Measurements from ENCODE around the gene FAM50A. TPM values are rescaled to one million over a fixed set of nuclear protein-coding genes. Genes with fewer than 3 reads are reported as not detected.
"Not testable (repeated sequence)": the region's sequence is repeated elsewhere in the genome, so short reads cannot be mapped to it uniquely, and the experiment has no call there.

FAM50A gene, protein sequence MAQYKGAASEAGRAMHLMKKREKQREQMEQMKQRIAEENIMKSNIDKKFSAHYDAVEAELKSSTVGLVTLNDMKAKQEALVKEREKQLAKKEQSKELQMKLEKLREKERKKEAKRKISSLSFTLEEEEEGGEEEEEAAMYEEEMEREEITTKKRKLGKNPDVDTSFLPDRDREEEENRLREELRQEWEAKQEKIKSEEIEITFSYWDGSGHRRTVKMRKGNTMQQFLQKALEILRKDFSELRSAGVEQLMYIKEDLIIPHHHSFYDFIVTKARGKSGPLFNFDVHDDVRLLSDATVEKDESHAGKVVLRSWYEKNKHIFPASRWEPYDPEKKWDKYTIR
- 43.9 and 60.2 TPM in 2 replicates for total RNA-seq

- DNase-seq (ENCODE audit: low read depth in 2 of 2): peak in 1 of 2 donors; percentile 73
Observed at GRCh38 chrX:154443992-154444754, at the start of gene FAM50A. FAM50A (plus strand) TSS chrX:154444141; CDS start chrX:154444236, 95 bp downstream.

- not testable (repeated sequence) for DNase-seq (ENCODE audit: low read depth in 2 of 2)
Observed at GRCh38 chrX:154396363-154396762, 47.6 kb upstream of the FAM50A start.

GRCh38 chrX:154396973-154397887, 46.7 kb upstream of the FAM50A start:
- peak in 1 of 2 donors; percentile 79 for DNase-seq (ENCODE audit: low read depth in 2 of 2)

DNA sequence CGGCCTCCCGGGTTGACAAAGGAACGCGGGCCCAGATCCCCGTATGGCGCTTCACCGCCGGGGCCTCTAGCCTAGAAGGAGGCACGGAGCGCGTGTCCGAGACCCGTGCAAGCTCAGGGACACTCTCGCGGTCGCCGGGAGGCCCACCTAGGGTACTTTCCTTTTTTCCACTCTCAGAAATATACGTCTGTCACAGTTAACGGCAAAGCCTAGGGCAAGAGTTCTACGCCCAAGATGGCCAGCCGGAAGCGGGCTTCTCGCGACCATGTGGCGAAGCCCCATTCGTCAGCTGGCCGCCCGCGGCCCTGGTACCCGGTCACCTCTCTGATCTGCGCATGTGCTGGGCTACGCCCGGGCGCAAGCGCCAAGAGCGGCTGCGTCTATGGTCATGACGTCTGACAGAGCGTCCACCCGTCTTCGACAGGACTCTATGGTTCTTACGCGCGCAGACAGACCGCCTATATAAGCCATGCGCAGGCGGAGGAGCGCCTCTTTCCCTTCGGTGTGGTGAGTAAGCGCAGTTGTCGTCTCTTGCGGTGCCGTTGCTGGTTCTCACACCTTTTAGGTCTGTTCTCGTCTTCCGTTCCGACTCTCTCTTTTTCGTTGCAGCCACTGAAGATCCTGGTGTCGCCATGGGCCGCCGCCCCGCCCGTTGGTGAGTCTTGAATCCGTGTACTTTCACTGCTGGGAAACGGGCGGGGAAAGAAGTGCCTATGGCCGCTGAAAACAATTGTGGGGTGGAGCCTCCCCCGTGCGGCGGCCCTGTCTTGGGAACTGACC, 45.9 kb upstream of the FAM50A start, which contains the start of gene RPL10:
TSS of gene RPL10 (plus strand) at position 490 of the 780 bp plus-strand sequence. CDS start at position 633, 143 bp downstream.
- peak; percentile 95 to 97 for DNase-seq (ENCODE audit: low read depth in 2 of 2)

GRCh38 chrX:154398668-154399526, 45.0 kb upstream of the FAM50A start:
- peak; percentile 60 to 86 for DNase-seq (ENCODE audit: low read depth in 2 of 2)

DNA sequence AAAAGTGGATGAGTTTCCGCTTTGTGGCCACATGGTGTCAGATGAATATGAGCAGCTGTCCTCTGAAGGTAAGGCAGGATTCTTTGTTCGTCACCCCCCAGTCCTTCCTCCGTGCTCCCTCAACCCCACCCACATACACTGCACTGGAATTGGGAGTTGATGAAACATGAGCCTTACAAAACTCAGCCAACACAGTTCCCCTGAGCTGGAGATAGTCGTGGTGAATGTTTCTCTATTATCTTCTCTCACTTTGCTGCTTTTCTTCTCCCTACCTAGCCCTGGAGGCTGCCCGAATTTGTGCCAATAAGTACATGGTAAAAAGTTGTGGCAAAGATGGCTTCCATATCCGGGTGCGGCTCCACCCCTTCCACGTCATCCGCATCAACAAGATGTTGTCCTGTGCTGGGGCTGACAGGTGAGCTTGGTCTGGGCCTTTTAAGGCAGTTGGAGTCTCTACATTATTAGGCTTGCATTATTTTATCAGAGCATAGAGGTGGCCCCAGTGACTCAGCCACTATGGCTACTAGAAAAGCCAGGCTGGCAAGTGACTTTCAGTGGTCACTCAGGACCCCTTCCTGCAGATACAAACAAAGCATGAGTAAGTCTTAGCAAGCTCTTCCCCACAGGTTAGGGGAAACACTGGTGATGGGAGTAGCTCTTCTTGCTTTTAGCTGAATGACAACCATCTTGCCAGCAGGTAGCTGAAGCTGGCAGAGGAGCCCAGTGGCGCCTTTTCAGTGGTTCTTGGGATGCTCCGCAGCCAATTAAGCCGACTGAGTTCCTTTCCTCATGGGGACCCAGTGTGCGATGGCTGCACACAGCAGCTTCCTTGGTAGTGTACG, 44.2 kb upstream of the FAM50A start:
- DNase-seq (ENCODE audit: low read depth in 2 of 2): no peak

DNA sequence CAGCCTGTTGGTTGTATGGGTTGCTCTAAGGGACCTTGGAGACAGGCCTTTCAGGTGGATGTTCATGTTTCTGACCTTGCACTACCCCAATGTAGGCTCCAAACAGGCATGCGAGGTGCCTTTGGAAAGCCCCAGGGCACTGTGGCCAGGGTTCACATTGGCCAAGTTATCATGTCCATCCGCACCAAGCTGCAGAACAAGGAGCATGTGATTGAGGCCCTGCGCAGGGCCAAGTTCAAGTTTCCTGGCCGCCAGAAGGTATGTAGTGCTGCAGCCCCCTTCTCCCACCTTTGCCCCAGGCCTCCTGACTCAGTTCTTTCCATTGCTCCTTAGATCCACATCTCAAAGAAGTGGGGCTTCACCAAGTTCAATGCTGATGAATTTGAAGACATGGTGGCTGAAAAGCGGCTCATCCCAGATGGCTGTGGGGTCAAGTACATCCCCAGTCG, 43.5 kb upstream of the FAM50A start:
- not testable (repeated sequence) for DNase-seq (ENCODE audit: low read depth in 2 of 2)

- no peak for DNase-seq (ENCODE audit: low read depth in 2 of 2)
Observed at GRCh38 chrX:154401045-154401799, 42.7 kb upstream of the FAM50A start.

DNA sequence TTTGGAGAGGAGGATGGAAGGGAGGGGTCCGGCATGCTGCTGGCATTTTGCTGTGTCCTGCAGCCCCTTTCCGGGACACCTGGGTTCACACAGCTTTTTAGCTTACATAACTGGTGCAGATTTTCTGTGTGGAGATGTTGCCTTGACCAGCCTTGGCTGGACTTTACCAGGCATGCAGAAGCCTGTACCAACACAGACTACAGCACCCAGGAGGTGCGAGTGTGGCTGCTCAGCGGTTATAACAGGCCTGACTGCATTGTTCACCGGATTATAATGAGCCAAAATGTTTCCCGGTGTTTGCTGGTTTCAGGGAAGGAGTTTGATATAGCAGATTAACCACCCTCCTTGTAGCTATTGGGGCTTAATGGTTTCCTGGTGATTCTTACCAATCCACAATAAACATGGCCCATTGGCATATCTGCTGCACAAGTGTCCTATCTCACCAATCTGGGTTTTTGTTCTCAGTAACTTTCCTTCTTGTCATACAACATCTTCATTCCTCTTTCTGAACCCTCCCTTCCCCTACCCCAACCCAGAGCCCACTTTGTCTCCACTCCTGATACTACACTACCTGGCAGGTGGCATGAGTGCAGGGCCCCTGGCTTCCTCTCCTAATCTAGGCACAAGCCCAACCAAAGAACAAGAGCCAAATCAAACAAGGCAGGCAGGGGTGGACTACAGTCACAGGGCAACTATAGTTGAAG, 41.9 kb upstream of the FAM50A start:
- no peak for DNase-seq (ENCODE audit: low read depth in 2 of 2)

DNA sequence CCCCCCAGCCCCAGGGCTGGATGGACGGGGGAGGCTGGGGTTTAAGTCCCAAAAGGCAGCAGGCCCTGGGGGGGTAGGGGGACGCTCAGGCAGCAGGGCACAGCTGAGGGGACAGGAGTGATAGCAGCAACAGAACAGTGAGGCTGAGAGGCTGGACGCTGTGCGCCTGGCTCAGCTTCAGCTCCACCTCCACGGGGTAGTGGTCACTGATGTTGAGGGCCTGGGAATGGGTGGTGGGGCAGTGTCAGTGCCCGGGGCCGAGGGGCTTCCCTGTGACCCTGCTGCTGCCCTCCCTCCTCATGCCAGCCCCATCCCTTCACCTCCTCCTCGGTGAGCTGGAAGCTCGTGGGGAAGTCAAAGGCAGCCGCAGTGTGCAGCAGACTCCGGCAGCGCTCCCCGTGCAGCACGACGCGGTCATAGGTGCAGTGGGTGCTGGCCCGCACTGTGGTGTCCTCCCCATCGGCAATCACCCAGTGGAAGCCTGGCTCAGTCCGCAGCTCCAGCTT, 41.3 kb upstream of the FAM50A start:
- DNase-seq (ENCODE audit: low read depth in 2 of 2): no peak

- no peak for DNase-seq (ENCODE audit: low read depth in 2 of 2)
Observed at GRCh38 chrX:154403192-154403591, 40.7 kb upstream of the FAM50A start.

DNA sequence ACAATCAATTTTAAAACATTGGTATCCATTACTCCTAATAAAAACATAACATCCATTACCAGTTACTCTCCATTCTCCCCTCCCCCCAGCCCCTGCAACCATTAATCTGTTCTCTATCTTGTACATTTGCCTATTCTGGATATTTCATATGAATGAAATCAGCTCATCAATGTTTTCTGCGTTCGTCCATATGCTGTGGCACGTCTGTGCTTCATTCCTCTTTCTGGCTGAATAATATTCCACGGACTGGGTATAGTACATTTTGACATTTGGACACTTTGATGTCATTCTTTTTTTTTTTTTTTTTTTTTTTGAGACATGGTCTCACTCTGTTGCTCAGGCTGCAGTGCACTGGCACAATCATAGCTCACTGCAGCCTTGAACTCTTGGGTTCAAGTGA, 40.1 kb upstream of the FAM50A start:
- DNase-seq (ENCODE audit: low read depth in 2 of 2): no peak

DNA sequence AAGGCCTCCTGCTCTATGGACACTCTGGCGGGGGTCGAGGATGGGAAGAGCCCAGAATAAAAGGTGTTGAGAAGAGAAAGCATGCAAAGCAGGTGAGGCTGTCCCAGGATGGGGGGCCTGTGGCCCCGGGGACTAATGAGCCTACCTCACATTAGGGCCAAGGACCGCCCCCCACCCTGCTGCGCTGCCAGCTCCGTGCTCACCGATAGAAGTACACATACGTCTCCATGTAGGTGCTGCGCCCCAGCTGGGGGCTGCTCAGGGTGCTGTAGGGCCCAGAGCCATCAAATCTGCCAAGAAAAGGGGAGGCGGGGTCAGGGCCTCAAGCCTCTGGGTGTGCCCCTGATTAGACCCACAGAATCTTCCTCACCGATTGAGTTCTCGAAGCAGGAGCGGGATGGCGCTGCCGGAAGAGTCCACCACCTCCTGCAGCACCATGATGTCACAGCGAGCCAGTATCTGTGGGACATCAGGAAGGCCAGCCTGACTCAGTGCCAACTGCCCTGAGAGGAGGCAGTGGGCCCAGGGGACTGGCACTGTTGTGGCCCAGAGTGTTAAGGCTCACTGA, 39.2 kb upstream of the FAM50A start:
- no peak for DNase-seq (ENCODE audit: low read depth in 2 of 2)

DNA sequence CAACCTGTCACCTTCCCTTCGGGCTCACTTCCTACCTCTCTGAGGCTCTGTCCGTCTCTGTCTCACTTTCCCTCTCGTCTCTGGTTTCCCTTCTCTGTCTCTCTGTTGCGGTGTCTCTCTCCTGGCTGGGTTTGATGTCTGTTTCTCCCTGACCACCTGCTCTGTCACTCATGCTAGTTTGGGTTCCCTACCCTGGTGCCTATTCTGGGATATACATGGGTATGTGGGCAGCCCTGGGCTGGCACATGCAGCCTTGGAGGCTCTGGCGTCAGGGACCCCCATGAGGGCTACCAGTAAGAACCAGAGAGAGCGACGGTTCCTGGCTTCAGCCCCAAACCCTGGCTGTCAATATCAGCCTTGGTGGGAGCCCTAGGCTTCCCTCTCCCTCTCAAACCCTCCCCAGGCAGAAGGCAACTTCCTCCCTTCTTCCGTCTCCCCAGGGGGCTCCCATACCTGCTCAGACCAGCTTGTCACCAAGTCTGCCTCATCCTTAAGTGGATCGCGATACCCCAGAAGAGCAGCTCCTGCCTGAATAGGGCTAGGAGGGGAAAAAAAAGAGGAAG, 35.2 kb upstream of the FAM50A start:
- DNase-seq (ENCODE audit: low read depth in 2 of 2): no peak

- DNase-seq (ENCODE audit: low read depth in 2 of 2): peak; percentile 70 to 93
Observed at GRCh38 chrX:154409222-154409871, 34.6 kb upstream of the FAM50A start, which contains the start of gene DNASE1L1. DNASE1L1 (minus strand) TSS chrX:154409254; CDS start chrX:154405568, 3,686 bp downstream.

GRCh38 chrX:154411981-154412340, 32.0 kb upstream of the FAM50A start:
- peak in 1 of 2 donors; percentile 71 for DNase-seq (ENCODE audit: low read depth in 2 of 2)
